Measurements from ENCODE around the gene OPALIN. TPM values are rescaled to one million over a fixed set of nuclear protein-coding genes. Genes with fewer than 3 reads are reported as not detected.
A peak's percentile ranks its signal among the peaks of the same experiment; 100 is the strongest.

Gene OPALIN
- total and polyA plus RNA-seq, 2 donors (not counting 3 experiments of a cell fraction or from before 2014, with no cell fraction given), result not detected

- Histone ChIP-seq H3K27ac (ENCODE audit: insufficient read depth, low read depth, low read length) (no peak overlapping the region), H3K4me2 (ENCODE audit: insufficient read depth, low read length) (no peak overlapping the region), H4K20me1 (replicated peaks; ENCODE audit: control insufficient read depth, extremely low read depth, insufficient read depth, low read length) (no peaks in the 10 kb centered on the region), H3K9ac (replicated peaks; ENCODE audit: extremely low read depth, insufficient read depth, low read length) (no peak overlapping the region), H2AFZ (ENCODE audit: low read depth, low read length) (no peak overlapping the region), H3K27me3 (ENCODE audit: control insufficient read depth in 2 of 2, insufficient read depth in 2 of 2, low read length in 2 of 2) (peaks cover 4 to 9% of the 10 kb centered on the region in 2 experiments), H3K36me3 (ENCODE audit: control insufficient read depth in 2 of 2, extremely low read depth in 1 of 2, insufficient read depth in 2 of 2, low read length in 2 of 2) (no peaks in the 10 kb centered on the region), H3K4me1 (ENCODE audit: control insufficient read depth, extremely low read depth, insufficient read depth, low read length) (no peaks in the 10 kb centered on the region), H3K4me3 (replicated peaks in 1 of 3; ENCODE audit: insufficient read depth in 1 of 3, low read depth in 1 of 3, low read length in 3 of 3) (no peak overlapping the region), H3K9me1 (replicated peaks; ENCODE audit: control insufficient read depth, extremely low read depth, insufficient read depth, low read length) (no peaks in the 10 kb centered on the region), H3K79me2 (ENCODE audit: control insufficient read depth, insufficient read depth, low read length) (no peaks in the 10 kb centered on the region), H3K9me3 (replicated peaks; ENCODE audit: control insufficient read depth, insufficient read depth, low read length) (no peaks in the 10 kb centered on the region)
- FAIRE-seq, result no peak
- dilution Hi-C loops (cut with MboI; ENCODE audit: extremely low pct_ligation_motif_present, low sequenced_read_pairs) (no loop called here), intact Hi-C loops (cut with micrococcal nuclease) (loop anchor here (1.0 to 5.0 kb wide), 5 partner anchors 116 to 434 kb away; no protein-coding TSS in a partner anchor)
- no peak for TF ChIP-seq POLR2A (IDR thresholded peaks at IDR 0.05; ENCODE audit: low read depth, low read length)
- TF ChIP-seq CTCF (IDR thresholded peaks at IDR 0.05; ENCODE audit: extremely low read depth in 1 of 2, insufficient read depth in 1 of 2, low read depth in 1 of 2, low read length in 2 of 2), result peak; percentile 76 to 86
- no TSS peak for BruUV-seq (replicated peaks)
- POLR2A ChIA-PET, result no interaction called here
- CTCF ChIA-PET, result interaction anchor here (0.5 to 1.8 kb wide), 8 partner anchors 17 to 677 kb away, joined by 3 to 5 read pairs (median 3); no protein-coding TSS in a partner anchor
- peak; percentile 64 for DNase-seq (ENCODE audit: low read depth, low spot score)
These were observed 37.4 kb upstream of the OPALIN start for GRCh38 chr10:96395931-96396877.

GRCh38 chr10:96390460-96390864 is 31.7 kb upstream of the OPALIN start:
- H3K4me3 ChIP-seq (replicated peaks in 1 of 3; ENCODE audit: insufficient read depth in 1 of 3, low read depth in 1 of 3, low read length in 3 of 3), result no peak overlapping the region
- H3K27ac ChIP-seq (ENCODE audit: insufficient read depth, low read depth, low read length), result no peak overlapping the region
- H3K36me3 ChIP-seq (ENCODE audit: control insufficient read depth in 2 of 2, extremely low read depth in 1 of 2, insufficient read depth in 2 of 2, low read length in 2 of 2), result no peaks in the 10 kb centered on the region
- ChIA-PET POLR2A (no interaction called here), CTCF (interaction anchor here (0.8 kb wide), 1 partner anchor 16 kb away, joined by 4 read pairs; no protein-coding TSS in a partner anchor)
- no peak overlapping the region for H2AFZ ChIP-seq (ENCODE audit: low read depth, low read length)
- H3K9me3 ChIP-seq (replicated peaks; ENCODE audit: control insufficient read depth, insufficient read depth, low read length), result no peaks in the 10 kb centered on the region
- H3K9me1 ChIP-seq (replicated peaks; ENCODE audit: control insufficient read depth, extremely low read depth, insufficient read depth, low read length), result no peaks in the 10 kb centered on the region
- BruUV-seq (replicated peaks), result no TSS peak
- no peak overlapping the region for H3K4me2 ChIP-seq (ENCODE audit: insufficient read depth, low read length)
- H3K9ac ChIP-seq (replicated peaks; ENCODE audit: extremely low read depth, insufficient read depth, low read length), result no peak overlapping the region
- dilution Hi-C loops (cut with MboI; ENCODE audit: extremely low pct_ligation_motif_present, low sequenced_read_pairs), result no loop called here
- TF ChIP-seq GATA2 (IDR thresholded peaks at IDR 0.05; ENCODE audit: insufficient read depth, insufficient read length, low read depth, low read length) (no peak), MYC (IDR thresholded peaks at IDR 0.05; ENCODE audit: low read depth, low read length) (no peak), POLR2AphosphoS5 (IDR thresholded peaks at IDR 0.05; ENCODE audit: insufficient read depth, low read depth, low read length) (no peak), POLR2A (IDR thresholded peaks at IDR 0.05; ENCODE audit: low read depth, low read length) (no peak), EZH2 (IDR thresholded peaks at IDR 0.05; ENCODE audit: borderline replicate concordance, low read depth, low read length, severe bottlenecking) (no peak), MAX (IDR thresholded peaks at IDR 0.05; ENCODE audit: insufficient read depth, insufficient read length) (no peak), FOS (IDR thresholded peaks at IDR 0.05; ENCODE audit: borderline replicate concordance, insufficient read depth, low read length) (no peak), JUN (IDR thresholded peaks at IDR 0.05; ENCODE audit: borderline replicate concordance, insufficient read depth, insufficient read length, low read depth) (no peak)
- H3K27me3 ChIP-seq (ENCODE audit: control insufficient read depth in 2 of 2, insufficient read depth in 2 of 2, low read length in 2 of 2), result peaks cover 2 to 3% of the 10 kb centered on the region in 2 experiments
- no peaks in the 10 kb centered on the region for H4K20me1 ChIP-seq (replicated peaks; ENCODE audit: control insufficient read depth, extremely low read depth, insufficient read depth, low read length)
- DNase-seq (ENCODE audit: low read depth, low spot score) (no peak), FAIRE-seq (no peak)
- no peaks in the 10 kb centered on the region for H3K79me2 ChIP-seq (ENCODE audit: control insufficient read depth, insufficient read depth, low read length)
- H3K4me1 ChIP-seq (ENCODE audit: control insufficient read depth, extremely low read depth, insufficient read depth, low read length), result no peaks in the 10 kb centered on the region
- intact Hi-C loops (cut with micrococcal nuclease), result no loop called here

Data from endothelial cell of umbilical vein (primary cell).